HepG2 (cell line): ENCODE data around the gene DCC. TPM values are rescaled to one million over a fixed set of nuclear protein-coding genes. Genes with fewer than 3 reads are reported as not detected.

Experiments used
- ATAC-seq: fragments of 200-7000 bp; cut with Tn5 transposase; 3 replicates; pipeline ENCODE4 v1.9.1; 2020; ENCODE audit warnings: mild to moderate bottlenecking, moderate library complexity
- BruUV-seq: library from RNA; stranded (reverse); fragments of 400-500 nt; replicated peaks from 2 replicates; lab custom pipeline; 2021; lab: Mats Ljungman, UMichigan
- CTCF ChIA-PET: fragments of 300-600 bp; formaldehyde crosslinking; extraction: SDS; loops from one replicate; lab custom pipeline; 2021; ENCODE audit warnings: low total read pairs, inconsistent platforms, low intra/inter-chr PET ratio; lab: Yijun Ruan, JAX
- POLR2A ChIA-PET: fragments of 350-600 bp; sonication (Branson Sonifier 250); formaldehyde crosslinking; loops from one replicate; lab custom pipeline; 2020; ENCODE audit warnings: antibody characterized with exemption, inconsistent platforms; lab: Yijun Ruan, JAX
- DNase-seq: peaks from one replicate; pipeline ENCODE4 v3.0.0-alpha.2; 2015; ENCODE audit warnings: low spot score
- FAIRE-seq: peaks from 3 replicates; lab custom pipeline; 2011; peaks lifted over from hg19 to GRCh38; lab: Jason Lieb, UNC
- H2AFZ ChIP-seq: one replicate; pipeline ENCODE4 v1.6.1; 2011; ENCODE audit warnings: low read length, inconsistent platforms
- H3K27ac ChIP-seq: fragments of 300-600 bp; 3 replicates; pipeline ENCODE4 v1.8.0; 2011; ENCODE audit warnings: mixed run types, mild to moderate bottlenecking, mixed read lengths, low read length, inconsistent platforms; ENCODE audit not compliant: insufficient read depth; ENCODE audit errors: extremely low read length
- H3K27me3 ChIP-seq, 2 experiments: fragments of 200-600 bp in 1 of 2; 2 replicates in 1 of 2; 3 replicates in 1 of 2; pipeline versions ENCODE4 v1.6.0 to v1.8.0; 2011; ENCODE audit warnings: low read length in 2 of 2, mild to moderate bottlenecking in 2 of 2, moderate library complexity in 2 of 2, inconsistent platforms in 1 of 2; ENCODE audit not compliant: insufficient read depth in 2 of 2, control insufficient read depth in 1 of 2
- H3K36me3 ChIP-seq, 2 experiments: fragments of 200-600 bp in 1 of 2; replicated peaks in 1 of 2; 2 replicates in 1 of 2; 3 replicates in 1 of 2; pipeline versions ENCODE4 v1.5.1 to v1.8.0; 2011; ENCODE audit warnings: low read length in 2 of 2, inconsistent platforms in 1 of 2; ENCODE audit not compliant: insufficient read depth in 2 of 2, control insufficient read depth in 1 of 2
- H3K4me1 ChIP-seq: 2 replicates; pipeline ENCODE4 v1.5.1; 2012; ENCODE audit warnings: low read length, inconsistent platforms; ENCODE audit not compliant: insufficient read depth
- H3K4me2 ChIP-seq: 2 replicates; pipeline ENCODE4 v1.6.0; 2011; ENCODE audit warnings: low read depth, low read length, inconsistent platforms
- H3K4me3 ChIP-seq, 3 experiments: fragments of 200-600 bp in 1 of 3; sonication (generic), shearing (Covaris generic) in 1 of 3; replicated peaks in 1 of 3; 2 replicates each; pipeline ENCODE4 v1.5.1; 2011 to 2016; ENCODE audit warnings: low read length in 3 of 3, inconsistent platforms in 2 of 3, low read depth in 2 of 3, mild to moderate bottlenecking in 2 of 3, control low read depth in 1 of 3, mixed read lengths in 1 of 3; ENCODE audit not compliant: insufficient read depth in 1 of 3
- H3K79me2 ChIP-seq: one replicate; pipeline ENCODE4 v1.6.1; 2011; ENCODE audit warnings: low read length, inconsistent platforms; ENCODE audit not compliant: insufficient read depth
- H3K9ac ChIP-seq: 2 replicates; pipeline ENCODE4 v1.6.0; 2011; ENCODE audit warnings: mild to moderate bottlenecking, low read depth, low read length, inconsistent platforms; ENCODE audit not compliant: insufficient read depth
- H3K9me3 ChIP-seq: 2 replicates; pipeline ENCODE4 v1.5.1; 2012; ENCODE audit warnings: mild to moderate bottlenecking, low read length
- H4K20me1 ChIP-seq: 2 replicates; pipeline ENCODE4 v1.6.0; 2011; ENCODE audit warnings: inconsistent platforms, mild to moderate bottlenecking, low read length, moderate library complexity; ENCODE audit not compliant: insufficient read depth
- ERF ChIP-seq: IDR thresholded peaks from 2 replicates; pipeline ENCODE4 v1.6.1; 2018; ENCODE audit warnings: missing biosample characterization, missing genetic modification reagents
- FOSL2 ChIP-seq: sonication (generic); formaldehyde crosslinking; IDR thresholded peaks from 2 replicates; pipeline ENCODE4 v1.4.0; 2020; ENCODE audit warnings: missing genetic modification reagents
- ISL2 ChIP-seq: sonication (generic); formaldehyde crosslinking; IDR thresholded peaks from 2 replicates; pipeline ENCODE4 v1.5.0; 2020; ENCODE audit warnings: missing genetic modification reagents
- RAD21 ChIP-seq: fragments of 450-650 bp; formaldehyde crosslinking; IDR thresholded peaks from 2 replicates; pipeline ENCODE4 v1.5.0; 2020; ENCODE audit warnings: mild to moderate bottlenecking
- TBP ChIP-seq: sonication (generic); formaldehyde crosslinking; IDR thresholded peaks from 2 replicates; pipeline ENCODE4 v1.5.0; 2020; ENCODE audit warnings: missing genetic modification reagents
- ZNF557 ChIP-seq: sonication (generic); formaldehyde crosslinking; IDR thresholded peaks from 2 replicates; pipeline ENCODE4 v1.4.0; 2020; ENCODE audit warnings: missing genetic modification reagents
- ZNF563 ChIP-seq: sonication (generic); formaldehyde crosslinking; IDR thresholded peaks from 2 replicates; pipeline ENCODE4 v1.8.0; 2022; ENCODE audit warnings: mild to moderate bottlenecking, moderate library complexity, missing genetic modification reagents
- WGBS: methylation state at CpG from one replicate; pipeline ENCODE4 v1.1.6; 2017; ENCODE audit warnings: low lambda C conversion rate; 5-methylcytosine and 5-hydroxymethylcytosine counted together
- in situ Hi-C: cut with HindIII; loops from 2 replicates; pipeline ENCODE4 v1.10.0; 2017; ENCODE audit warnings: low pct_unique_long_range_greater_than_20kb; ENCODE audit not compliant: extremely low pct_ligation_motif_present
- intact Hi-C: fragments of 100-400 bp; cut with micrococcal nuclease; formaldehyde crosslinking; loops from one replicate; pipeline ENCODE4 v1.10.0; 2022; ENCODE audit not compliant: unreplicated experiment
- polyA plus RNA-seq, 8 experiments: library from polyadenylated mRNA; depleted of rRNA in 3 of 8; stranded (reverse) in 7 of 8; unstranded in 1 of 8; fragments of >200 nt; fragmentation: Illumina TruSeq in 4 of 8; extraction: Trizol in 4 of 8; gene quantifications; 2 replicates each; pipeline versions ENCODE4 v1.2.1 to v1.2.3, GENCODE V29; 2011 to 2016; ENCODE audit warnings: low read depth in 4 of 8, missing spikeins in 1 of 8, mixed read lengths in 1 of 8; ENCODE audit not compliant: insufficient read depth in 1 of 8
- total RNA-seq, 5 experiments: library from RNA; depleted of rRNA; stranded (reverse); fragments of >200 nt; fragmentation: Illumina TruSeq; extraction: Trizol; gene quantifications; 2 replicates each; pipeline ENCODE4 v1.2.3, GENCODE V29; 2016; ENCODE audit warnings: low read depth in 1 of 5
- TF ChIP-seq, protein P1 (sequence below): sonication (generic); formaldehyde crosslinking; IDR thresholded peaks from 2 replicates; pipeline ENCODE4 v1.5.0; 2020; ENCODE audit warnings: mild to moderate bottlenecking, missing genetic modification reagents
- TF ChIP-seq, protein P2 (sequence below): sonication (generic); formaldehyde crosslinking; IDR thresholded peaks from 2 replicates; pipeline ENCODE4 v1.4.0; 2020; ENCODE audit warnings: missing genetic modification reagents
- TF ChIP-seq, protein P3 (sequence below), 2 experiments: sonication (generic) in 1 of 2; formaldehyde crosslinking in 1 of 2; IDR thresholded peaks; 2 replicates each; pipeline versions ENCODE4 v1.4.0 to v1.6.1; 2018 to 2020; ENCODE audit warnings: missing genetic modification reagents in 2 of 2, borderline replicate concordance in 1 of 2, low read depth in 1 of 2, mild to moderate bottlenecking in 1 of 2, missing biosample characterization in 1 of 2

Gene DCC
- total and polyA plus RNA-seq, 2 of the 13 experiments (the other 11 are each of a cell fraction or from before 2014, with no cell fraction given), result not detected

DNA sequence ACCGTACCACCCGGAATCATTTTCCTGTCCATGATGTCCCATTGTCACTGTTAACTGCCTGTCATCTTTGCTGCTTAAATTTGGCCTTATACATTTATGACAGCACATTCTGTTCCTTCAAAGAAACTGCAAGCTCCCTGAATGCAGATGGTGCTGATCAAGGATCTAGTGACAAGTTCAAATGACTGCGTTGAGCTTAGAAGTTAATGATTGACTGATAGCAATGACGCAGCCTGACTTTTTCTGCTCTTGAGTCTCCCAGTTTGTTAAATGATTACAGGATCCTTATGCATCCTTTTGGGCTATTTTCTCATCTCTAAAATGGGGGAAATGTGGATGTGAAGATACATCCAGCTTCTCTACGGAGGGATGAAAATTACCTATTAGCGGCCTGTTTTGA, 159.0 kb downstream of the DCC start (continued):
- TF ChIP-seq, protein P1, sequence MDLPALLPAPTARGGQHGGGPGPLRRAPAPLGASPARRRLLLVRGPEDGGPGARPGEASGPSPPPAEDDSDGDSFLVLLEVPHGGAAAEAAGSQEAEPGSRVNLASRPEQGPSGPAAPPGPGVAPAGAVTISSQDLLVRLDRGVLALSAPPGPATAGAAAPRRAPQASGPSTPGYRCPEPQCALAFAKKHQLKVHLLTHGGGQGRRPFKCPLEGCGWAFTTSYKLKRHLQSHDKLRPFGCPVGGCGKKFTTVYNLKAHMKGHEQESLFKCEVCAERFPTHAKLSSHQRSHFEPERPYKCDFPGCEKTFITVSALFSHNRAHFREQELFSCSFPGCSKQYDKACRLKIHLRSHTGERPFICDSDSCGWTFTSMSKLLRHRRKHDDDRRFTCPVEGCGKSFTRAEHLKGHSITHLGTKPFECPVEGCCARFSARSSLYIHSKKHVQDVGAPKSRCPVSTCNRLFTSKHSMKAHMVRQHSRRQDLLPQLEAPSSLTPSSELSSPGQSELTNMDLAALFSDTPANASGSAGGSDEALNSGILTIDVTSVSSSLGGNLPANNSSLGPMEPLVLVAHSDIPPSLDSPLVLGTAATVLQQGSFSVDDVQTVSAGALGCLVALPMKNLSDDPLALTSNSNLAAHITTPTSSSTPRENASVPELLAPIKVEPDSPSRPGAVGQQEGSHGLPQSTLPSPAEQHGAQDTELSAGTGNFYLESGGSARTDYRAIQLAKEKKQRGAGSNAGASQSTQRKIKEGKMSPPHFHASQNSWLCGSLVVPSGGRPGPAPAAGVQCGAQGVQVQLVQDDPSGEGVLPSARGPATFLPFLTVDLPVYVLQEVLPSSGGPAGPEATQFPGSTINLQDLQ (CRISPR knock-in tag), result no peak
- TF ChIP-seq, all 625 proteins: peak for 0

DNA sequence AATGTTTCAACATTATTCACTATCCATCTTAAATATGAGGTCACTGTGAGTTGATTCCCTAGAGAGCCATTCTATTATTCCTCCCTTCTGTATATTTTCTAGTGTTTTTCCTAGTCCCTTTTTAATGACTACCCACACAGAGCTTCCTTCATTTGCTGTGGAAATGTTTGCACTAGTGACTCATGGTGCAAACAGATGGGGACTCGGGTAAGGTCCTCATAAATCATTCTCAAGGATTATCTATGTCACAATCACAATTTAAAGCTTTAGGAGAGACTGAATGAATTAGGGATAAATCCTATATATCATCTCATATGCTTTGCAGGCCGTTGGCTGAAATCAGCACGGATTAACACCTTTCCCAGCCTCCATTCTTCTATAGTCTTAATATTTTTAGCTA, 159.6 kb downstream of the DCC start:
- H3K9me3 ChIP-seq, result peaks cover 11% of the 10 kb centered on the region
- no TSS peak for BruUV-seq
- no peak overlapping the region for H2AFZ ChIP-seq
- DNase-seq (peak; percentile 33), FAIRE-seq (no peak), ATAC-seq (peak; percentile 56; the same call in 1 of the 3 replicates)
- H3K36me3 ChIP-seq, result no peaks in the 10 kb centered on the region
- ChIA-PET POLR2A (no interaction called here), CTCF (no interaction called here)
- H3K79me2 ChIP-seq, result no peaks in the 10 kb centered on the region
- H3K4me2 ChIP-seq, result no peak overlapping the region
- intact Hi-C loops, result no loop called here
- no peak for TF ChIP-seq RAD21
- TF ChIP-seq ISL2, result no peak
- TF ChIP-seq, protein P2, sequence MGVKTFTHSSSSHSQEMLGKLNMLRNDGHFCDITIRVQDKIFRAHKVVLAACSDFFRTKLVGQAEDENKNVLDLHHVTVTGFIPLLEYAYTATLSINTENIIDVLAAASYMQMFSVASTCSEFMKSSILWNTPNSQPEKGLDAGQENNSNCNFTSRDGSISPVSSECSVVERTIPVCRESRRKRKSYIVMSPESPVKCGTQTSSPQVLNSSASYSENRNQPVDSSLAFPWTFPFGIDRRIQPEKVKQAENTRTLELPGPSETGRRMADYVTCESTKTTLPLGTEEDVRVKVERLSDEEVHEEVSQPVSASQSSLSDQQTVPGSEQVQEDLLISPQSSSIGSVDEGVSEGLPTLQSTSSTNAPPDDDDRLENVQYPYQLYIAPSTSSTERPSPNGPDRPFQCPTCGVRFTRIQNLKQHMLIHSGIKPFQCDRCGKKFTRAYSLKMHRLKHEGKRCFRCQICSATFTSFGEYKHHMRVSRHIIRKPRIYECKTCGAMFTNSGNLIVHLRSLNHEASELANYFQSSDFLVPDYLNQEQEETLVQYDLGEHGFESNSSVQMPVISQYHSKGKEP (CRISPR knock-in tag), result no peak
- TF ChIP-seq ERF (CRISPR knock-in tag), result no peak
- no peak for TF ChIP-seq ZNF557
- peak; percentile 51 for TF ChIP-seq FOSL2 (CRISPR knock-in tag)
- no peak for TF ChIP-seq ZNF563 (CRISPR knock-in tag)
- TF ChIP-seq, protein P3, sequence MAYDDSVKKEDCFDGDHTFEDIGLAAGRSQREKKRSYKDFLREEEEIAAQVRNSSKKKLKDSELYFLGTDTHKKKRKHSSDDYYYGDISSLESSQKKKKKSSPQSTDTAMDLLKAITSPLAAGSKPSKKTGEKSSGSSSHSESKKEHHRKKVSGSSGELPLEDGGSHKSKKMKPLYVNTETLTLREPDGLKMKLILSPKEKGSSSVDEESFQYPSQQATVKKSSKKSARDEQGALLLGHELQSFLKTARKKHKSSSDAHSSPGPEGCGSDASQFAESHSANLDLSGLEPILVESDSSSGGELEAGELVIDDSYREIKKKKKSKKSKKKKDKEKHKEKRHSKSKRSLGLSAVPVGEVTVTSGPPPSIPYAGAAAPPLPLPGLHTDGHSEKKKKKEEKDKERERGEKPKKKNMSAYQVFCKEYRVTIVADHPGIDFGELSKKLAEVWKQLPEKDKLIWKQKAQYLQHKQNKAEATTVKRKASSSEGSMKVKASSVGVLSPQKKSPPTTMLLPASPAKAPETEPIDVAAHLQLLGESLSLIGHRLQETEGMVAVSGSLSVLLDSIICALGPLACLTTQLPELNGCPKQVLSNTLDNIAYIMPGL (CRISPR knock-in tag; IDR thresholded peaks at IDR 0.05; ENCODE audit: borderline replicate concordance in 1 of 2, low read depth in 1 of 2), result no peak
- TF ChIP-seq TBP, result no peak
- in situ Hi-C loops, result no loop called here
- H3K27ac ChIP-seq, result no peak overlapping the region
- WGBS, result 4% methylated on average over 3 of the region's 3 CpGs
- no peaks in the 10 kb centered on the region for H4K20me1 ChIP-seq
- H3K27me3 ChIP-seq, result no peaks in the 10 kb centered on the region; a peak in 1 of 5 replicates
- H3K4me1 ChIP-seq, result peaks cover 13% of the 10 kb centered on the region; the same call in 1 of the 2 replicates
- H3K4me3 ChIP-seq, result no peak overlapping the region
- no peak overlapping the region for H3K9ac ChIP-seq
